GM23338 (cell line): ENCODE results near the gene CHSY1. TPM values are rescaled to one million over a fixed set of nuclear protein-coding genes. Genes with fewer than 3 reads are reported as not detected.

Experiments
- ATAC-seq: fragments of 200-7000 bp; cut with Tn5 transposase; 3 replicates; pipeline ENCODE4 v1.9.1; 2020
- DNase-seq: peaks from one replicate; pipeline ENCODE4 v3.0.0-alpha.2; 2015; ENCODE audit warnings: low spot score
- H2AFZ ChIP-seq: fragments of 200-600 bp; sonication (generic); 2 replicates; pipeline ENCODE4 v1.8.0; 2016; ENCODE audit warnings: antibody characterized with exemption, mild to moderate bottlenecking, moderate library complexity
- H3F3A ChIP-seq: fragments of 200-600 bp; sonication (generic); replicated peaks from 2 replicates; pipeline ENCODE4 v1.8.0; 2017; ENCODE audit warnings: antibody characterized with exemption, mixed run types, low read depth
- H3K27ac ChIP-seq: fragments of 200-600 bp; sonication (generic); 2 replicates; pipeline ENCODE4 v1.6.1; 2016; ENCODE audit warnings: low read depth
- H3K27me3 ChIP-seq: fragments of 200-600 bp; sonication (generic); 2 replicates; pipeline ENCODE4 v1.8.0; 2016; ENCODE audit warnings: mild to moderate bottlenecking, mixed run types, moderate library complexity; ENCODE audit not compliant: insufficient read depth
- H3K36me3 ChIP-seq: fragments of 200-600 bp; sonication (generic); 2 replicates; pipeline ENCODE4 v1.8.0; 2016; ENCODE audit warnings: mild to moderate bottlenecking; ENCODE audit not compliant: insufficient read depth
- H3K4me1 ChIP-seq: fragments of 200-600 bp; sonication (generic); 2 replicates; pipeline ENCODE4 v1.8.0; 2016; ENCODE audit warnings: mild to moderate bottlenecking, moderate library complexity; ENCODE audit not compliant: insufficient read depth
- H3K4me2 ChIP-seq: fragments of 200-600 bp; sonication (generic); 2 replicates; pipeline ENCODE4 v1.7.1; 2017; ENCODE audit warnings: mixed run types
- H3K4me3 ChIP-seq: fragments of 200-600 bp; sonication (generic); 2 replicates; pipeline ENCODE4 v1.6.1; 2016; ENCODE audit warnings: mixed run types
- H3K79me2 ChIP-seq: fragments of 200-600 bp; sonication (generic); replicated peaks from 2 replicates; pipeline ENCODE4 v1.8.0; 2017; ENCODE audit warnings: mild to moderate bottlenecking; ENCODE audit not compliant: insufficient read depth
- H3K9me2 ChIP-seq: fragments of 200-600 bp; sonication (generic); 2 replicates; pipeline ENCODE4 v1.8.0; 2017; ENCODE audit not compliant: insufficient read depth
- H4K20me1 ChIP-seq: fragments of 200-600 bp; sonication (generic); replicated peaks from 2 replicates; pipeline ENCODE4 v1.8.0; 2017; ENCODE audit warnings: mild to moderate bottlenecking; ENCODE audit not compliant: insufficient read depth
- H3K27ac Mint-ChIP-seq: 2 replicates; pipeline ENCODE4 v1.8.0; 2020; ENCODE audit warnings: inconsistent platforms, mild to moderate bottlenecking, moderate library complexity, mixed read lengths
- H3K27me3 Mint-ChIP-seq: 3 replicates; pipeline ENCODE4 v1.8.0; 2022; ENCODE audit warnings: low read depth, mild to moderate bottlenecking, moderate library complexity, mixed read lengths, inconsistent platforms; ENCODE audit not compliant: insufficient read depth, poor library complexity
- H3K36me3 Mint-ChIP-seq: 3 replicates; pipeline ENCODE4 v1.8.0; 2021; ENCODE audit warnings: low read depth, mild to moderate bottlenecking, inconsistent platforms, moderate library complexity, mixed read lengths
- H3K4me1 Mint-ChIP-seq: 3 replicates; pipeline ENCODE4 v1.8.0; 2020; ENCODE audit warnings: mild to moderate bottlenecking, inconsistent platforms, mixed read lengths
- H3K4me3 Mint-ChIP-seq: 3 replicates; pipeline ENCODE4 v1.8.0; 2021; ENCODE audit warnings: moderate library complexity, mild to moderate bottlenecking, inconsistent platforms, mixed read lengths
- H3K9me3 Mint-ChIP-seq: 3 replicates; pipeline ENCODE4 v1.8.0; 2020; ENCODE audit warnings: moderate library complexity, mild to moderate bottlenecking, inconsistent platforms, mixed read lengths
- CREB1 ChIP-seq: fragments of 250-450 bp; sonication (Bioruptor Pico); IDR thresholded peaks from 2 replicates; pipeline ENCODE4 v1.5.0; 2020; ENCODE audit warnings: low read depth, mild to moderate bottlenecking, moderate library complexity
- EZH2phosphoT487 ChIP-seq: fragments of 200-600 bp; sonication (generic); IDR thresholded peaks from one replicate; pipeline ENCODE4 v1.8.1; 2018; ENCODE audit warnings: antibody characterized with exemption; ENCODE audit not compliant: unreplicated experiment
- JUNB ChIP-seq: IDR thresholded peaks from one replicate; pipeline ENCODE4 v1.6.1; 2016; ENCODE audit warnings: antibody characterized with exemption; ENCODE audit not compliant: unreplicated experiment
- STAT1 ChIP-seq: IDR thresholded peaks from one replicate; pipeline ENCODE4 v1.6.1; 2016; ENCODE audit warnings: antibody characterized with exemption; ENCODE audit not compliant: unreplicated experiment
- ZNF114 ChIP-seq: fragments of 250-450 bp; sonication (Bioruptor Pico); IDR thresholded peaks from 2 replicates; pipeline ENCODE4 v1.5.0; 2020; ENCODE audit warnings: mild to moderate bottlenecking, moderate library complexity
- polyA plus RNA-seq: library from polyadenylated mRNA; unstranded; fragments of >200 nt; fragmentation: Nextera tagmentation; extraction: Ambion mirVana; gene quantifications from 2 replicates; pipeline ENCODE4 v1.2.1, GENCODE V29; 2016
- total RNA-seq: library from RNA; depleted of rRNA; stranded (reverse); fragments of >200 nt; shearing (Covaris generic); gene quantifications from 2 replicates; pipeline ENCODE4 v1.2.3, GENCODE V29; 2014
- TF ChIP-seq, protein P1 (sequence below): IDR thresholded peaks from 2 replicates; pipeline ENCODE4 v1.6.1; 2016; ENCODE audit warnings: antibody characterized with exemption
- TF ChIP-seq, protein P2 (sequence below), 2 experiments: fragments of 200-600 bp in 1 of 2; sonication (generic) in 1 of 2; conservative IDR thresholded peaks; 2 replicates each; pipeline versions ENCODE4 v1.5.1 to v1.6.1; 2016 to 2017; ENCODE audit warnings: antibody characterized with exemption in 2 of 2, low read depth in 2 of 2, mild to moderate bottlenecking in 2 of 2, moderate library complexity in 1 of 2
- TF ChIP-seq, protein P3 (sequence below): fragments of 250-450 bp; sonication (Bioruptor Pico); IDR thresholded peaks from 2 replicates; pipeline ENCODE4 v1.5.0; 2020; ENCODE audit warnings: mild to moderate bottlenecking, moderate library complexity

The CHSY1 gene
- total and polyA plus RNA-seq, 2 experiments from 2014 or later: 9.8 to 47.7 TPM

DNA sequence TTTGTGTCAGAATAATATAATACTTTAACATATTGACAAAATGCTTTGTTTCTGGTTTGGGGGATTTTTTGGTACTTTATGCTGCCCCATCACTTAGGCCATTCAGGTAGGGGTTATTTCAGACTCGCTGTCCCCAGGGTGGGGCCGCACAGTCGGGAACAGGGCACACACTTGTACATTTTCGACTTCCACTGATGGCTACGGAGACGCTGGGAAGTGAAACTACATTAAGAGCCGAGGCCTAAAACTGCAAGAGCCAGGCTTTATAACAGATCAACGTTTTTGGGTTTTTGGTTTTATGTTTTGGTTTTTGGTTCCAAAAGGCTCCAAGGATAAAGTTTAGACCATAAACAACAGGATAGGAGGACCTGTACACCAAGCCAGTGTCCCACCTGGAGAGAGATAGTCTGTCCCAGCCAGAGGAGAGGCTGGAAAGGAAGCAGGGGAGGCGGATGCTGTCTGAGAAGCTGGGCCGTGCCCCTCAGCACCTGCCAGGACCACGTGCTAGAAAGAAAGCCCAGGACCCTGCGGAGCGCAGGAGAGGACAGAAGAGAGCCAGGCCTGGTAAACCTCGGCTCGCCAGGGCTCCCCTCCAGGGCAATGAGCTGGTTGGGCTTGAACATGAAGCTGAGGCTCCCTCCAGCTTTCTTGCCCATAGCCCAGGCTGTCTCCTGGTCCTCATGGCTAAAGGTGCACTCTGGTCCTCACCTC is 111.7 kb downstream of the CHSY1 start:
- ATAC-seq (no peak), DNase-seq (no peak)
- Histone ChIP-seq H3K27ac (no peak overlapping the region), H3K4me1 (no peaks in the 10 kb centered on the region), H3K79me2 (no peaks in the 10 kb centered on the region), H3F3A (no peaks in the 10 kb centered on the region), H3K27me3 (no peaks in the 10 kb centered on the region), H3K9me2 (0 out of 2 replicates have a peak, but pooled peaks cover 6% of the 10 kb centered on the region), H2AFZ (no peak overlapping the region), H3K36me3 (no peaks in the 10 kb centered on the region), H4K20me1 (no peaks in the 10 kb centered on the region; the same call in 1 of the 2 replicates), H3K4me2 (no peak overlapping the region), H3K4me3 (no peak overlapping the region)
- H3K27me3 Mint-ChIP-seq: peaks cover 11% of the 10 kb centered on the region
- H3K27ac Mint-ChIP-seq: no peak overlapping the region
- no peak overlapping the region for H3K4me3 Mint-ChIP-seq
- TF ChIP-seq EZH2phosphoT487: no peak
- no peak for TF ChIP-seq STAT1
- TF ChIP-seq, protein P1, sequence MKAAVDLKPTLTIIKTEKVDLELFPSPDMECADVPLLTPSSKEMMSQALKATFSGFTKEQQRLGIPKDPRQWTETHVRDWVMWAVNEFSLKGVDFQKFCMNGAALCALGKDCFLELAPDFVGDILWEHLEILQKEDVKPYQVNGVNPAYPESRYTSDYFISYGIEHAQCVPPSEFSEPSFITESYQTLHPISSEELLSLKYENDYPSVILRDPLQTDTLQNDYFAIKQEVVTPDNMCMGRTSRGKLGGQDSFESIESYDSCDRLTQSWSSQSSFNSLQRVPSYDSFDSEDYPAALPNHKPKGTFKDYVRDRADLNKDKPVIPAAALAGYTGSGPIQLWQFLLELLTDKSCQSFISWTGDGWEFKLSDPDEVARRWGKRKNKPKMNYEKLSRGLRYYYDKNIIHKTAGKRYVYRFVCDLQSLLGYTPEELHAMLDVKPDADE: no peak
- TF ChIP-seq, protein P2, sequence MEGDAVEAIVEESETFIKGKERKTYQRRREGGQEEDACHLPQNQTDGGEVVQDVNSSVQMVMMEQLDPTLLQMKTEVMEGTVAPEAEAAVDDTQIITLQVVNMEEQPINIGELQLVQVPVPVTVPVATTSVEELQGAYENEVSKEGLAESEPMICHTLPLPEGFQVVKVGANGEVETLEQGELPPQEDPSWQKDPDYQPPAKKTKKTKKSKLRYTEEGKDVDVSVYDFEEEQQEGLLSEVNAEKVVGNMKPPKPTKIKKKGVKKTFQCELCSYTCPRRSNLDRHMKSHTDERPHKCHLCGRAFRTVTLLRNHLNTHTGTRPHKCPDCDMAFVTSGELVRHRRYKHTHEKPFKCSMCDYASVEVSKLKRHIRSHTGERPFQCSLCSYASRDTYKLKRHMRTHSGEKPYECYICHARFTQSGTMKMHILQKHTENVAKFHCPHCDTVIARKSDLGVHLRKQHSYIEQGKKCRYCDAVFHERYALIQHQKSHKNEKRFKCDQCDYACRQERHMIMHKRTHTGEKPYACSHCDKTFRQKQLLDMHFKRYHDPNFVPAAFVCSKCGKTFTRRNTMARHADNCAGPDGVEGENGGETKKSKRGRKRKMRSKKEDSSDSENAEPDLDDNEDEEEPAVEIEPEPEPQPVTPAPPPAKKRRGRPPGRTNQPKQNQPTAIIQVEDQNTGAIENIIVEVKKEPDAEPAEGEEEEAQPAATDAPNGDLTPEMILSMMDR (conservative IDR thresholded peaks at IDR 0.05; ENCODE audit: low read depth in 2 of 2): no peak
- TF ChIP-seq CREB1 (CRISPR knock-in tag): no peak
- no peak for TF ChIP-seq JUNB
- no peak for TF ChIP-seq ZNF114
- TF ChIP-seq, protein P3, sequence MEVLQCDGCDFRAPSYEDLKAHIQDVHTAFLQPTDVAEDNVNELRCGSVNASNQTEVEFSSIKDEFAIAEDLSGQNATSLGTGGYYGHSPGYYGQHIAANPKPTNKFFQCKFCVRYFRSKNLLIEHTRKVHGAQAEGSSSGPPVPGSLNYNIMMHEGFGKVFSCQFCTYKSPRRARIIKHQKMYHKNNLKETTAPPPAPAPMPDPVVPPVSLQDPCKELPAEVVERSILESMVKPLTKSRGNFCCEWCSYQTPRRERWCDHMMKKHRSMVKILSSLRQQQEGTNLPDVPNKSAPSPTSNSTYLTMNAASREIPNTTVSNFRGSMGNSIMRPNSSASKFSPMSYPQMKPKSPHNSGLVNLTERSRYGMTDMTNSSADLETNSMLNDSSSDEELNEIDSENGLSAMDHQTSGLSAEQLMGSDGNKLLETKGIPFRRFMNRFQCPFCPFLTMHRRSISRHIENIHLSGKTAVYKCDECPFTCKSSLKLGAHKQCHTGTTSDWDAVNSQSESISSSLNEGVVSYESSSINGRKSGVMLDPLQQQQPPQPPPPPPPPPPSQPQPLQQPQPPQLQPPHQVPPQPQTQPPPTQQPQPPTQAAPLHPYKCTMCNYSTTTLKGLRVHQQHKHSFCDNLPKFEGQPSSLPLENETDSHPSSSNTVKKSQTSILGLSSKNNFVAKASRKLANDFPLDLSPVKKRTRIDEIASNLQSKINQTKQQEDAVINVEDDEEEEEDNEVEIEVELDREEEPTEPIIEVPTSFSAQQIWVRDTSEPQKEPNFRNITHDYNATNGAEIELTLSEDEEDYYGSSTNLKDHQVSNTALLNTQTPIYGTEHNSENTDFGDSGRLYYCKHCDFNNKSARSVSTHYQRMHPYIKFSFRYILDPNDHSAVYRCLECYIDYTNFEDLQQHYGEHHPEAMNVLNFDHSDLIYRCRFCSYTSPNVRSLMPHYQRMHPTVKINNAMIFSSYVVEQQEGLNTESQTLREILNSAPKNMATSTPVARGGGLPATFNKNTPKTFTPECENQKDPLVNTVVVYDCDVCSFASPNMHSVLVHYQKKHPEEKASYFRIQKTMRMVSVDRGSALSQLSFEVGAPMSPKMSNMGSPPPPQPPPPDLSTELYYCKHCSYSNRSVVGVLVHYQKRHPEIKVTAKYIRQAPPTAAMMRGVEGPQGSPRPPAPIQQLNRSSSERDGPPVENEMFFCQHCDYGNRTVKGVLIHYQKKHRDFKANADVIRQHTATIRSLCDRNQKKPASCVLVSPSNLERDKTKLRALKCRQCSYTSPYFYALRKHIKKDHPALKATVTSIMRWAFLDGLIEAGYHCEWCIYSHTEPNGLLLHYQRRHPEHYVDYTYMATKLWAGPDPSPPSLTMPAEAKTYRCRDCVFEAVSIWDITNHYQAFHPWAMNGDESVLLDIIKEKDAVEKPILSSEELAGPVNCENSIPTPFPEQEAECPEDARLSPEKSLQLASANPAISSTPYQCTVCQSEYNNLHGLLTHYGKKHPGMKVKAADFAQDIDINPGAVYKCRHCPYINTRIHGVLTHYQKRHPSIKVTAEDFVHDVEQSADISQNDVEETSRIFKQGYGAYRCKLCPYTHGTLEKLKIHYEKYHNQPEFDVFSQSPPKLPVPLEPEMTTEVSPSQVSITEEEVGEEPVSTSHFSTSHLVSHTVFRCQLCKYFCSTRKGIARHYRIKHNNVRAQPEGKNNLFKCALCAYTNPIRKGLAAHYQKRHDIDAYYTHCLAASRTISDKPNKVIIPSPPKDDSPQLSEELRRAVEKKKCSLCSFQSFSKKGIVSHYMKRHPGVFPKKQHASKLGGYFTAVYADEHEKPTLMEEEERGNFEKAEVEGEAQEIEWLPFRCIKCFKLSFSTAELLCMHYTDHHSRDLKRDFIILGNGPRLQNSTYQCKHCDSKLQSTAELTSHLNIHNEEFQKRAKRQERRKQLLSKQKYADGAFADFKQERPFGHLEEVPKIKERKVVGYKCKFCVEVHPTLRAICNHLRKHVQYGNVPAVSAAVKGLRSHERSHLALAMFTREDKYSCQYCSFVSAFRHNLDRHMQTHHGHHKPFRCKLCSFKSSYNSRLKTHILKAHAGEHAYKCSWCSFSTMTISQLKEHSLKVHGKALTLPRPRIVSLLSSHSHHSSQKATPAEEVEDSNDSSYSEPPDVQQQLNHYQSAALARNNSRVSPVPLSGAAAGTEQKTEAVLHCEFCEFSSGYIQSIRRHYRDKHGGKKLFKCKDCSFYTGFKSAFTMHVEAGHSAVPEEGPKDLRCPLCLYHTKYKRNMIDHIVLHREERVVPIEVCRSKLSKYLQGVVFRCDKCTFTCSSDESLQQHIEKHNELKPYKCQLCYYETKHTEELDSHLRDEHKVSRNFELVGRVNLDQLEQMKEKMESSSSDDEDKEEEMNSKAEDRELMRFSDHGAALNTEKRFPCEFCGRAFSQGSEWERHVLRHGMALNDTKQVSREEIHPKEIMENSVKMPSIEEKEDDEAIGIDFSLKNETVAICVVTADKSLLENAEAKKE: no peak
- H3K9me3 Mint-ChIP-seq: no peaks in the 10 kb centered on the region
- no peaks in the 10 kb centered on the region for H3K36me3 Mint-ChIP-seq
- H3K4me1 Mint-ChIP-seq: peaks cover 21% of the 10 kb centered on the region
